NCI-H774 (cell line): ENCODE measurements around the gene FBH1.
"Not testable (repeated sequence)": the region's sequence is repeated elsewhere in the genome, so short reads cannot be mapped to it uniquely, and the experiment has no call there.

ENCODE experiments used
- DNase-seq: peaks from one replicate; lab custom pipeline; 2025; lab: John Stamatoyannopoulos, UW

Gene FBH1

DNA sequence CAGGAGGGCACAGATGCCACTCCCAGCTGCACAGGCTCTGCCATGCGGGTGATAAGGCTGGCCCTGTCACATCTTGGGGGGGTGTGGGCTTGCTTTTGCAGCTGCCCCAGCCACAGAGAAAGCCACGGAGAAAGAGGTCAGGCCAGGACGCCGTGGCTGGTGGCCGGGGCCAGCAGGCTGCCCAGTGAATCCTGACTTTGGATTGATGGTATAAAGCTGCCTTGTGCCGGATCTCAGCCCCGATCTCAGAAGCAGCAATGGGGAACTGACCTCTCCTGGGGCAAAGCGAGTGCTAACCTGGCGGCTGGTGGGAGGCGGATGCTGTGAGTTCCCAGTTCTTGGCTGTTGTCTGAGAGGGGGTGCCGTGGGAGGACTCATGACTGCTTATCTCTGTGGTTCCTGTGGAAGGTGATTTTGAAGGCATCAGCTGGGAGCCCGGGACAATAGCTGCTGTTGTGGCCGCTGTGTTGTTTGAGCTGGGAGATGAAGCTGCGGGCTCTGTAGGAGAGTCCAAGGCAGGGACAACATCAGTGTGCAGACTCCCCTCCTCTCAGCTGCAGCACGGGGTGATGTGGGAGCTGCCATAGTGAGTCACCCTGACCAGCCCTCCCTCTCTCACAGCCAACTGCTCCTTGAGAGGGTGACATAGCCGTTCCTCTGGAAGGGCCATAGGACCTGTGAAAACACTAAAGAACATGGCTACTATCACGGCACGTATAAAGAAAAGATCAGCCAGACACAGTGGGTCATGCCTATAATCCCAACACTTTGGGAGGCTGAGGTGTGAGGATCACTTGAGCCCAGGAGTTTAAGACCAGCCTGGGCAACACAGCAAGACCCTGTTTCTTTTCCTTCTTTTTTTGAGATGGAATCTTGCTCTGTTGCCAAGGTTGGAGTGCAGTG, 70.3 kb downstream of the FBH1 start:
- no peak for DNase-seq

GRCh38 chr10:5960973-5961275, 70.9 kb downstream of the FBH1 start:
- not testable (repeated sequence) for DNase-seq

- no peak for DNase-seq
Observed at GRCh38 chr10:5961405-5962100, 71.5 kb downstream of the FBH1 start.

- DNase-seq, result not testable (repeated sequence)
Observed at GRCh38 chr10:5962358-5962940, 72.4 kb downstream of the FBH1 start.

GRCh38 chr10:5963071-5963470, 73.0 kb downstream of the FBH1 start:
- no peak for DNase-seq

GRCh38 chr10:5963591-5963990, 73.5 kb downstream of the FBH1 start:
- no peak for DNase-seq

DNA sequence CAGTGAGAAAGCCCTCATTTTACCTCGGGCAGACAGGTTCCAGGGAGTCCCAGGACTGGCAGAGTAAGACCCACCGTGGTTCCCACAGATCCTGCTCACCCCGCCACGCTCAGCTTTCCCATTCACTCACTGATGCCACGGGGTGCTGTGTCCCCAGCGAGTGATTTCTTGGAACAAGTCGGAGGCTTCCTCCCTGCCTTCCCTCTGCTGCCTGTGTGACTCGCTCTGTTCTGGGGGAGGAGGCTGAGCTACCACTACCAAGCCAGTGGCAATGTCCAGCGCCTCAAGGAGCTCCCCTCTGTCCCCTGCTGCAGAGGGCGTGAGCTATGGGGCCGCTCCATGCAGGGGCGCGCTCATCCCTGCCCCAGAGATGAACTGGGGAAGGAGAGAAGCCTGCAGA, 74.7 kb downstream of the FBH1 start:
- no peak for DNase-seq

DNA sequence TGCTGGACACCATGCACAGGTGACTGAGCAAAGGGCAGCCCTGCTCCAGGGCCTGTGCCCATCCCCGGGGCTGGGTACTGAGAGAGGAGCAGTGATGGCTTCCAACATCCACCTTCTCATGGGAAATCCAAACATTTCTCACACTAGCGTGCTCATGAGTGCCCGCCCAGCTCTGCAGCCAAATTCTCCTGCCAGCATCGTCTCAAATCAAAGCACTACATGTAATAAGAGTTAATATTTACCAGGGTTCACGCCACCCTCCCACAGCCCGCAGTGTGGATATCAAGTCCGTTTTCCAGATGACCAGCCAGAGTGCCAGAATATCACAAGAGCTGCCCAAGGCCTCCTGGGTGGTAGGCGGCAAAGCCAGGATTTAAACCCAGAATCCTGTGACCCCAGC, 75.2 kb downstream of the FBH1 start:
- no peak for DNase-seq

DNA sequence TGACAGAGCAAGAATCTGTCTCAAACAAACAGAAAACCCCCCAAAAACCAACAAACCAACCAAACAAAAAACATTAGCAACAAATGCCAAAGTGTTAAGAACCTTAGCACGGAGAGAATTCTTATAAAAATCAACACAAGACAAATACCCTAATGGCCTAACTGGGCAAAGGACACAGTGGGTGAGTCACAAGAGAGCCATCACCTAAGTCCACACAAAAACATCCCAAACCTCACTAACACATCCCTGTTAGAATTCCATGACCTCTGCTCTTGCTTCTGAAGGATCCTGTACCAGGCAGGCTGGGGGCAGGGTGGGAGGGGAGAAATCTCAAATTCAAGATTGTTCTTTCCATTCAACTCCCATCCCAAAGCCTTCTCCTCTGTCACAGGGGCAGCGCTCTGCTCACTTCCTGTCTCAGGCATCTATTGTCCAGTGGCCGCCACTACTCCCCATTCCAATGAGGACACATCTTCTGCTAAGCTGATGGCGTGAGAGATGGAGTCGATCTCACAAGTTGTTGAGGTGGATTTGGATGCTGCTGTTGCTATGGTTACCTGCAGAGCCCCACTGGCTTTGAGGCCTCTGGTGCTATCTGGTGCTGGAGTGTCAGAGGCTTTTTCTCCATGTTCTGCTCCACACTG, 78.1 kb downstream of the FBH1 start:
- DNase-seq, result no peak

GRCh38 chr10:5968681-5969453, 78.8 kb downstream of the FBH1 start:
- DNase-seq, result no peak

DNA sequence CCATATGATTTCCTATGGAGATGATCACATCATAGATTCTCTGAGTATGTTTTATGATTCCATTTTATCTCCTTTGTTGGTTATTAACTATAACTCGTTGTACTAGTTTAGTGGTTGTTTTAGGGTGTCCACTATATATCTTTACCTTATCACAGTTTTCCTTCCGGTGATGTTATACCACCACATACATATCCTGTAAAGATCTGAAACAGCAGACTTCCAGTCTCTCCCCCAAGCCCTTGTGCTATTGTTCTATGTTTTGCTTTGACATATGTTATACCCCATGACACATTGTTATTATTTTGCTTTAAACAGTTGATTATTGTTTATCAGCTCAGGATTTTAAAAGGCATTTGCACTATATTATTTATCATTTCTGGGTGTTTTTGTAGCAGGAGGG, 80.0 kb downstream of the FBH1 start:
- no peak for DNase-seq

GRCh38 chr10:5970527-5970926, 80.5 kb downstream of the FBH1 start:
- DNase-seq, result no peak

DNA sequence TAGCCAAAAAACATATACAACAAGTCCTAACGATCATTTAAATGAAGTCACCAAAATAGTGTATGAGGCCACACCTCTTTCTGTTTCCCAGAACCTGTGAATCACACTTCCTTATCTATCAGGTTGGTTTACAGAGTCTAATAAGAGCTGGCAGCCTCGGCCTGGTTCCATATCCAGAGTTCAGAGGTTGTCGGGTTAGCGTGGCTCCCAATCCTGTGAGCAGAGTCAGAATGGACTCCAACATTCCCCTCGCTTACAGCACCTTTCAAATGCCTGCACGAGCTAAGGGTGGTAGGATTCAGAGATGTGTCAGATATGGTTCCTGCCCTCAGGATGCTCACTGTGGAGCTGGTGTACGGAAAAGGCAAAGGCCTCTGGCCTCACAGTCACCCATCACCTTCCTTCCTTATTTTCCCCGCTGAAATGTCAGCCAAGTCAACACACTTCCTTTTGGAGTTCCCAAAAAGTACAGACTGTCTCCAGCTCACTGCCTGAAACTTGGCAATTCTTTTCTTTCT, 81.3 kb downstream of the FBH1 start:
- DNase-seq, result no peak

GRCh38 chr10:5971886-5972285, 81.8 kb downstream of the FBH1 start:
- DNase-seq, result no peak

GRCh38 chr10:5973069-5973468, 83.0 kb downstream of the FBH1 start:
- no peak for DNase-seq

GRCh38 chr10:5975641-5976473, 85.8 kb downstream of the FBH1 start:
- no peak for DNase-seq

DNA sequence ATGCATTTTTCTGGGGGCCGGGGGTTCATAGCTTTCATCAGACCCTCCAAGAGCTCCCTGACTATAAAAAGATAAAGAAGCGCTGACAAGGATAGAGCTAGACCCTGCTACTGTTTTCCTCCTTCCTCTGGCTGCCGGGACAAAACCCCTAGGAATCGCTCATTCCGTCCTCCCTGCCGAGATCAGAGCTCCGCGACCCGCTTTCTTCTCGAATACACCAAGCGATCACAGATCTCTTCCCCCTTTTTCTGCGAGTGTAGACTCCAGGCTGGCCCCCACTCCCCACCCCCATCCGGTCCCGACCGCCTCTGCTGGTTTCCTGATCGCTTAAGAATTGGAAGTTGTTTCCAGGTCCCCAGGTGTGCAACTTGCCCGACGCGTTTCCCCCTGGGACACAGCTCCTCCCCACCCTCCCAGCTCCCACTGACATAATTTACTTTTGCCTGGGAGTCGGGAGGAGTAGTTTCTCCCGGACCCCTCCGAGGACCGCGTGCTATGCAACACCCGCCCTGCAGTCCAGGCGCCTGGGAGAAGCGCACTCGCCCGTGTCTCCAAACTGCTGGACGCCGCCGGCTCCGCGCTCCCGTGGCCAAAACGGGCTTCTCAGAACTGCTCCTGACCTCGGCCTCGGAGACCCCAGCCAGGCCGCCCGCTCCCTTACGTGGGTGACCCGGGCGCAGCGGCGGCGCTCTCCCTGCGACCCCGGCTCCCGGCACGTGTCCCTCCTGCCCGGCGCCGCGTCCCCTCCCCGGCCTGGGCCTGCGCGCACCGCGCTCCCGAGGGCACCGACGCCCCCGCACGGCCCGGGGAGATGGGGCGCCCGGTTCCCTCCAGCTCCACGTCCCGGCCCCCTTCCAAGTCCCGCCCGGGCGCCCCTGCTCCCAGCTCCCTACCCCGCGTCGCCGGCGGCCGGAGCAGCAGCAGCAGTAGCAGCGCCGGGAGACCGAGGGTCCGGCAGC, 86.7 kb downstream of the FBH1 start:
- peak; percentile 3 for DNase-seq

DNA sequence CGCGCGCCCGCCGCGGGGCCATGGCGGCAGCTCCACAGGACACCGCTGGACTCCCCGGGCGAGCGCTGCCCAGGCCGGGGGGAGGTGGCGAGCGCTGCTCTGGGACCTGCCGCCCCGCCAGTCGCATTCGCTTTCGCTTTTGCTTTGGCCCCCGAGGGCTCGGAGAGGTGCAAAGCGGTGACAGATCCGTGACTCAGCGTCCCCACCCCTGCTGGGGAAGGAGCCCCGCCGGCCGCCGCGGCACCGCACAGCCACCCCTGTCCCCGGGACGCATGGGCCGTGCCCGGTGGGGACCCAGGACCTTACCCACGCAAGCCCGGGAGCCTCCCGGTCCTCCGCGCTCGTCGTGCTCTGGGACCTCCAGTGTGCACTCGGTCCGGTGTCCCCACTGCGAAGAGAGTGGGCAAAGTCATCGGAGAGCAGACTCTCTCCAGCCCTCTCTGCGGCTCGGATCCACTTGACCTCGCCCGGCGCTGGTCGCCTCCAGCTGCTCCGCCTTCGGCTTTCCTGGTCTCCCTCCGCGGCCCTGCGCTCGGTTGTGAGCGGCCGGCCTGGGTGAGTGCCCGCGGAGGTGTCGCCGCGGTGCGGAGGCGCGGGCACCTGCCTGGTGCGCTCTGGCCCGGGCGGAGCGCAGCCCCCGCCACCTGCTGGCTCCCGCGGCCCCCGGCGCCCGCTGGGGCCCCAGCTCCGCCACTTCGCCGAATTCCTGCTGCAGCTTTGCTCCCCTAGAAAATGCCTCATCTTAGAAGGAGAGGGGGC, 87.6 kb downstream of the FBH1 start, which contains the start of gene IL15RA:
Gene IL15RA (minus strand): TSS at position 73 of the 759 bp plus-strand sequence. CDS start 51 bp downstream, at position 22.
- peak; percentile 30 for DNase-seq

DNA sequence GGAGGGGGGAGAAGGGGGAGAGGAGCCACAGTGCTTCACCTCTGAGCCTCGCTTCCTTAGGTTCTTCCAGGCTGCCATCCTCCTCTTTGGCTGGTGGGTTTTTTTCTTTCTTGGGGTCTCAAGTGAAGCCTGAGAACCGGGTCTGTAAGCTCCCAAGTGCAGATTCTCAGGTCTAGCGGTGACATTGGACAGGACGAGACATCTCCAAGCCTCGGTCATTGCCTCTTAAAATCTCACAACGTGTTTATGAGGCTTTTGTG, 88.1 kb downstream of the FBH1 start:
- no peak for DNase-seq
